T-helper 2 cell treated with Interferon-gamma antibody and Interleukin-4, amounts not matched to agents 100 ng/mL and 5 ng/mL, for 36 hours (primary cell): ENCODE data around the gene WDHD1. TPM values are rescaled to one million over a fixed set of nuclear protein-coding genes. Genes with fewer than 3 reads are reported as not detected.

ENCODE experiments used
- total RNA-seq: library from RNA; stranded (reverse); gene quantifications from 2 replicates; pipeline ENCODE4 v1.2.3, GENCODE V29; 2022

Gene WDHD1
- total RNA-seq, 1 donor from 2014 or later, result 43.2 TPM

Other genes with a start within 250 kb of the WDHD1 start
- 68.3 and 76.1 TPM in 2 replicates for gene GCH1, start 124.3 kb downstream of the WDHD1 start, total RNA-seq
- gene SOCS4, start 137 bp upstream of the WDHD1 start, total RNA-seq, result 32.4 and 38.7 TPM in 2 replicates
- 114 and 116 TPM in 2 replicates for gene MAPK1IP1L, start 24.5 kb upstream of the WDHD1 start, total RNA-seq
- 49.2 and 51.1 TPM in 2 replicates for gene LGALS3, start 102.2 kb upstream of the WDHD1 start, total RNA-seq
- gene DLGAP5, start 164.5 kb upstream of the WDHD1 start, total RNA-seq, result 63.4 and 68.1 TPM in 2 replicates
- 19.9 and 21.9 TPM in 2 replicates for gene FBXO34, start 244.3 kb upstream of the WDHD1 start, total RNA-seq